GM12878 (cell line): ENCODE results near the gene CLDN15. TPM values are rescaled to one million over a fixed set of nuclear protein-coding genes. Genes with fewer than 3 reads are reported as not detected.
A peak's percentile ranks its signal among the peaks of the same experiment; 100 is the strongest.

Experiments used
- ATAC-seq: fragments of 200-7000 bp; cut with Tn5 transposase; 3 replicates; pipeline ENCODE4 v1.9.1; 2020; ENCODE audit warnings: mild to moderate bottlenecking, moderate library complexity
- BruUV-seq: library from RNA; stranded (reverse); fragments of 400-500 nt; replicated peaks from 2 replicates; lab custom pipeline; 2021; lab: Mats Ljungman, UMichigan
- CTCF ChIA-PET: fragments of 300-600 bp; sonication (Branson Sonifier 250); formaldehyde crosslinking; extraction: SDS; loops from one replicate; lab custom pipeline; 2021; ENCODE audit warnings: inconsistent platforms; lab: Yijun Ruan, JAX
- POLR2A ChIA-PET: fragments of 350-600 bp; formaldehyde crosslinking; extraction: SDS; loops from one replicate; lab custom pipeline; 2021; ENCODE audit warnings: inconsistent platforms; lab: Charles Lee
- RAD21 ChIA-PET: fragments of 300-600 bp; sonication (Branson Sonifier 250); formaldehyde crosslinking; loops from one replicate; lab custom pipeline; 2023; ENCODE audit warnings: antibody characterized with exemption; ENCODE audit not compliant: unreplicated experiment; lab: Charles Lee
- SMC1A ChIA-PET: fragments of 300-600 bp; sonication (Branson Sonifier 250); formaldehyde crosslinking; loops from one replicate; lab custom pipeline; 2023; ENCODE audit not compliant: unreplicated experiment, uncharacterized antibody; lab: Charles Lee
- DNase-seq: peaks from one replicate; pipeline ENCODE4 v3.0.0-alpha.2; 2011; ENCODE audit warnings: low read depth, low spot score
- FAIRE-seq: peaks from 3 replicates; lab custom pipeline; 2011; peaks lifted over from hg19 to GRCh38; lab: Jason Lieb, UNC
- H2AFZ ChIP-seq: 2 replicates; pipeline ENCODE4 v1.6.0; 2011; ENCODE audit warnings: low read depth, low read length, control low read depth; ENCODE audit not compliant: control insufficient read depth
- H3K27ac ChIP-seq: 2 replicates; pipeline ENCODE4 v1.5.1; 2011; ENCODE audit warnings: control low read depth; ENCODE audit not compliant: control insufficient read depth, insufficient read depth
- H3K27me3 ChIP-seq, 2 experiments: replicated peaks in 1 of 2; 2 replicates each; pipeline versions ENCODE4 v1.6.0 to v1.6.1; 2011; ENCODE audit warnings: low read length in 1 of 2; ENCODE audit not compliant: control insufficient read depth in 2 of 2, insufficient read depth in 2 of 2
- H3K36me3 ChIP-seq, 2 experiments: 2 replicates each; pipeline ENCODE4 v1.5.1; 2011; ENCODE audit warnings: low read length in 1 of 2; ENCODE audit not compliant: control insufficient read depth in 2 of 2, insufficient read depth in 2 of 2
- H3K4me1 ChIP-seq: 2 replicates; pipeline ENCODE4 v1.6.1; 2011; ENCODE audit warnings: mild to moderate bottlenecking, low read length, moderate library complexity, mixed read lengths; ENCODE audit not compliant: control insufficient read depth, insufficient read depth
- H3K4me2 ChIP-seq: 2 replicates; pipeline ENCODE4 v1.6.0; 2011; ENCODE audit warnings: control low read depth; ENCODE audit not compliant: control insufficient read depth, insufficient read depth
- H3K4me3 ChIP-seq: fragments of 200-600 bp; sonication (generic); 2 replicates; pipeline ENCODE4 v1.5.1; 2016
- H3K79me2 ChIP-seq: 2 replicates; pipeline ENCODE4 v1.6.0; 2011; ENCODE audit warnings: low read length; ENCODE audit not compliant: control insufficient read depth, insufficient read depth
- H3K9ac ChIP-seq: 2 replicates; pipeline ENCODE4 v1.8.0; 2011; ENCODE audit warnings: low read length, control low read depth, mixed read lengths; ENCODE audit not compliant: control insufficient read depth, insufficient read depth
- H3K9me3 ChIP-seq: replicated peaks from 3 replicates; pipeline ENCODE4 v1.5.1; 2011; ENCODE audit warnings: mild to moderate bottlenecking, low read length; ENCODE audit not compliant: control insufficient read depth, insufficient read depth
- H4K20me1 ChIP-seq: 2 replicates; pipeline ENCODE4 v1.6.0; 2011; ENCODE audit not compliant: control insufficient read depth, insufficient read depth
- EZH2 ChIP-seq: IDR thresholded peaks from 2 replicates; pipeline ENCODE4 v1.6.1; 2012; ENCODE audit warnings: low read depth, mild to moderate bottlenecking, control low read depth, inconsistent platforms, low read length, borderline replicate concordance; ENCODE audit not compliant: control insufficient read depth
- FOXK2 ChIP-seq: fragments of 450-650 bp; IDR thresholded peaks from 2 replicates; pipeline ENCODE4 v1.6.1; 2017; ENCODE audit warnings: mild to moderate bottlenecking, moderate library complexity
- GABPA ChIP-seq: IDR thresholded peaks from 2 replicates; pipeline ENCODE4 v1.6.1; 2014; ENCODE audit warnings: antibody characterized with exemption, low read depth, mild to moderate bottlenecking, inconsistent platforms
- IKZF2 ChIP-seq, 2 experiments: fragments of 450-650 bp; IDR thresholded peaks; 2 replicates each; pipeline ENCODE4 v1.6.1; 2017; ENCODE audit warnings: mild to moderate bottlenecking in 2 of 2, moderate library complexity in 2 of 2
- MYC ChIP-seq: IDR thresholded peaks from 2 replicates; pipeline ENCODE4 v1.6.1; 2011; ENCODE audit warnings: mild to moderate bottlenecking, low read length, moderate library complexity, inconsistent platforms; ENCODE audit not compliant: insufficient read depth, insufficient replicate concordance, insufficient read length, severe bottlenecking
- NRF1 ChIP-seq: conservative IDR thresholded peaks from 2 replicates; pipeline ENCODE4 v1.6.1; 2011; ENCODE audit warnings: mild to moderate bottlenecking, low read depth, low read length, improper control_type of control experiment
- SREBF1 ChIP-seq: IDR thresholded peaks from 2 replicates; pipeline ENCODE4 v1.6.1; 2012; ENCODE audit warnings: mild to moderate bottlenecking, low read length
- TBL1XR1 ChIP-seq: IDR thresholded peaks from 2 replicates; pipeline ENCODE4 v1.6.1; 2012; ENCODE audit warnings: low read depth, low read length, improper control_type of control experiment
- YY1 ChIP-seq: IDR thresholded peaks from 2 replicates; pipeline ENCODE4 v1.6.1; 2011; ENCODE audit warnings: low read depth, mild to moderate bottlenecking, low read length
- ZNF24 ChIP-seq: fragments of 450-650 bp; IDR thresholded peaks from 2 replicates; pipeline ENCODE4 v1.6.1; 2017; ENCODE audit warnings: antibody characterized with exemption, mild to moderate bottlenecking
- ZNF622 ChIP-seq: fragments of 450-650 bp; IDR thresholded peaks from 2 replicates; pipeline ENCODE4 v1.6.1; 2017; ENCODE audit warnings: mild to moderate bottlenecking, inconsistent platforms
- WGBS: methylation state at CpG from one replicate; pipeline ENCODE4 v1.1.6; 2016; ENCODE audit warnings: low lambda C conversion rate; ENCODE audit not compliant: insufficient replicate concordance, insufficient coverage; ENCODE audit errors: missing lambda C conversion rate; 5-methylcytosine and 5-hydroxymethylcytosine counted together
- in situ Hi-C: fragments of 300-500 bp; cut with MboI; formaldehyde crosslinking; loops from 9 replicates; pipeline ENCODE4 v1.14.3; 2018; ENCODE audit warnings: mixed read lengths
- intact Hi-C: fragments of 100-400 bp; cut with micrococcal nuclease; formaldehyde crosslinking; loops from one replicate; pipeline ENCODE4 v1.14.2; 2022; ENCODE audit not compliant: unreplicated experiment
- polyA plus RNA-seq, 11 experiments: library from polyadenylated mRNA; depleted of rRNA in 4 of 11; unstranded in 6 of 11; stranded (reverse) in 5 of 11; fragments of >200 nt; fragmentation: Nextera tagmentation in 4 of 11; fragmentation: Illumina TruSeq in 1 of 11; extraction: Ambion mirVana in 4 of 11; extraction: Trizol in 1 of 11; gene quantifications; 1 replicate in 1 of 11; 2 replicates in 10 of 11; pipeline versions ENCODE4 v1.2.1 to v1.2.3, GENCODE V29; 2011 to 2016; ENCODE audit warnings: inconsistent platforms in 2 of 11, missing spikeins in 2 of 11, low read depth in 1 of 11
- total RNA-seq, 4 experiments: library from RNA; depleted of rRNA in 3 of 4; stranded (reverse); fragments of >200 nt in 3 of 4; fragmentation: Illumina TruSeq in 1 of 4; extraction: Trizol in 1 of 4; gene quantifications; 2 replicates each; pipeline versions ENCODE4 v1.2.1 to v1.2.3, GENCODE V29; 2013 to 2021
- TF ChIP-seq, protein P1 (sequence below): IDR thresholded peaks from 2 replicates; pipeline ENCODE4 v1.6.1; 2012; ENCODE audit warnings: improper control_type of control experiment, low read depth, low read length; ENCODE audit not compliant: insufficient replicate concordance

CLDN15 gene
- total and polyA plus RNA-seq, 10 of the 15 experiments (the other 5 are each of a cell fraction or from before 2014, with no cell fraction given), result 0.47 to 15.0 (median 6.6) TPM

DNA sequence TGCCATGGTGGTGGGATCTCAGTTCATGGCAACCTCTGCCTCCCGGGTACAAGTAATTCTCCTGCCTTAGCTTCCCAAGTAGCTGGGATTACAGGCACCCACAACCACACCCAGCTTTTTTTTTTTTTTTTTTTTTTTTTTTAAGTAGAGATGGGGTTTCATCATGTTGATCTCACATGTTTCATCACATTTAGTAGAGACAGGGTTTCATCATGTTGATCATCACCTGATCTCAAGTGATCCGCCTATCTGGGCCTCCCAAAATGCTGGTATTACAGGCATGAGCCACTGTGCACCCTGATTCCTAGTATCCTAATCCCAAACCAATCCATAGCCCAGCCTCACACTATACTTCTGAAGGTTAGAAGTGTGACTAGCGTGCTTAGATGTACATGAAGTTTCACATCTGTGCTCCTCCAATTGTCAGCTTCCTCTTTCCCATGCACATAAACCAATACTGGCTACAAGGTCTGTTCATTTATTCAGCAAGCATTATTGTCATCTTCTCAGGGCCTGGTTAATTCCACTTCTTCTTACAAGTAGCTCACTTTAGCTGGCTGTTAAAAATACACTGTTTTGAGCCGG lies 50.7 kb downstream of the CLDN15 start:
- FAIRE-seq, result no peak
- TF ChIP-seq ZNF24 (peak; percentile 86), FOXK2 (no peak), SREBF1 (no peak), IKZF2 (IDR thresholded peaks at IDR 0.05) (0 out of 4 replicates have a peak, but pooled peaks of 1 of the 2 experiments have one; percentile 9)
- WGBS, result 21% methylated on average over 4 of the region's 4 CpGs
- Histone ChIP-seq H3K4me3 (no peak overlapping the region), H2AFZ (no peak overlapping the region), H3K9me3 (no peaks in the 10 kb centered on the region), H3K79me2 (no peaks in the 10 kb centered on the region), H3K27ac (no peak overlapping the region), H3K9ac (no peak overlapping the region), H4K20me1 (no peaks in the 10 kb centered on the region), H3K4me2 (no peak overlapping the region), H3K4me1 (no peaks in the 10 kb centered on the region), H3K27me3 (no peaks in the 10 kb centered on the region; a peak in 1 of 4 replicates), H3K36me3 (no peaks in the 10 kb centered on the region)
- ChIA-PET RAD21 (interaction anchor here (1.4 kb wide), 1 partner anchor 43 kb away, joined by 4 read pairs; no protein-coding TSS in a partner anchor), SMC1A (interaction anchor here (1.0 to 1.4 kb wide), 2 partner anchors 43 to 96 kb away, joined by 3 to 4 read pairs; no protein-coding TSS in a partner anchor), CTCF (interaction anchor here (0.6 to 2.1 kb wide), 2 partner anchors 43 to 44 kb away, joined by 3 to 12 read pairs; no protein-coding TSS in a partner anchor), POLR2A (interaction anchor here (0.5 to 1.0 kb wide), 3 partner anchors 9 to 245 kb away, joined by 3 to 4 read pairs (median 3); no protein-coding TSS in a partner anchor)
- DNase-seq, result no peak
- intact Hi-C loops, result no loop called here
- ATAC-seq, result no peak
- no TSS peak for BruUV-seq
- in situ Hi-C loops, result no loop called here

DNA sequence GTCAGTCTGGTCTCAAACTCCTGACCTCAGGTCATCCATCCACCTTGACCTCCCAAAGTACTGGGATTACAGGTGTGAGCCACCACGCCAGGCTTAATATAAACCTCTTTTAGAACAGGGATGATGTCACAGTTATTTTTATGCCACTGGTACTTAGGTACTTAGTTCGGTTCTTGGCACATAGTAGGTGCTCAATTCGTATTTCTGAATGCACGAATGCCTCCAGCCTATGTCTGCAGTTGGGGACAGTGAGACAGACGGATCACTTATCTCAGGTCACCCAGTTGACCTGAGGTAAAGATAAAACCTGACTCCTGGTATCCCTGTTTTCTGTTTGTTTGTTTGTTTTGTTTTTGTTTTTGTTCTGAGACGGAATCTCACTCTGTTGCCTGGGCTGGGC lies 51.4 kb downstream of the CLDN15 start:
- RAD21 ChIA-PET, result interaction anchor here (1.4 kb wide), 1 partner anchor 42 kb away, joined by 4 read pairs; no protein-coding TSS in a partner anchor
- Histone ChIP-seq H3K27ac (no peak overlapping the region), H2AFZ (no peak overlapping the region; the same call in 1 of the 2 replicates), H3K9me3 (no peaks in the 10 kb centered on the region), H4K20me1 (no peaks in the 10 kb centered on the region), H3K27me3 (no peaks in the 10 kb centered on the region; a peak in 1 of 4 replicates), H3K36me3 (no peaks in the 10 kb centered on the region), H3K4me1 (no peaks in the 10 kb centered on the region), H3K4me2 (no peak overlapping the region), H3K9ac (no peak overlapping the region), H3K4me3 (no peak overlapping the region), H3K79me2 (no peaks in the 10 kb centered on the region)
- intact Hi-C loops (no loop called here), in situ Hi-C loops (no loop called here)
- 22% methylated on average over 6 of the region's 6 CpGs for WGBS
- DNase-seq (no peak), ATAC-seq (no peak), FAIRE-seq (no peak)
- CTCF ChIA-PET, result interaction anchor here (2.1 kb wide), 1 partner anchor 42 kb away, joined by 12 read pairs; no protein-coding TSS in a partner anchor
- POLR2A ChIA-PET, result interaction anchor here (0.6 to 0.7 kb wide), 3 partner anchors 8 to 195 kb away, joined by 3 to 10 read pairs (median 3); no protein-coding TSS in a partner anchor
- no TSS peak for BruUV-seq
- SMC1A ChIA-PET, result interaction anchor here (1.4 kb wide), 1 partner anchor 97 kb away, joined by 4 read pairs; no protein-coding TSS in a partner anchor
- no peak for TF ChIP-seq EZH2
- TF ChIP-seq, protein P1, sequence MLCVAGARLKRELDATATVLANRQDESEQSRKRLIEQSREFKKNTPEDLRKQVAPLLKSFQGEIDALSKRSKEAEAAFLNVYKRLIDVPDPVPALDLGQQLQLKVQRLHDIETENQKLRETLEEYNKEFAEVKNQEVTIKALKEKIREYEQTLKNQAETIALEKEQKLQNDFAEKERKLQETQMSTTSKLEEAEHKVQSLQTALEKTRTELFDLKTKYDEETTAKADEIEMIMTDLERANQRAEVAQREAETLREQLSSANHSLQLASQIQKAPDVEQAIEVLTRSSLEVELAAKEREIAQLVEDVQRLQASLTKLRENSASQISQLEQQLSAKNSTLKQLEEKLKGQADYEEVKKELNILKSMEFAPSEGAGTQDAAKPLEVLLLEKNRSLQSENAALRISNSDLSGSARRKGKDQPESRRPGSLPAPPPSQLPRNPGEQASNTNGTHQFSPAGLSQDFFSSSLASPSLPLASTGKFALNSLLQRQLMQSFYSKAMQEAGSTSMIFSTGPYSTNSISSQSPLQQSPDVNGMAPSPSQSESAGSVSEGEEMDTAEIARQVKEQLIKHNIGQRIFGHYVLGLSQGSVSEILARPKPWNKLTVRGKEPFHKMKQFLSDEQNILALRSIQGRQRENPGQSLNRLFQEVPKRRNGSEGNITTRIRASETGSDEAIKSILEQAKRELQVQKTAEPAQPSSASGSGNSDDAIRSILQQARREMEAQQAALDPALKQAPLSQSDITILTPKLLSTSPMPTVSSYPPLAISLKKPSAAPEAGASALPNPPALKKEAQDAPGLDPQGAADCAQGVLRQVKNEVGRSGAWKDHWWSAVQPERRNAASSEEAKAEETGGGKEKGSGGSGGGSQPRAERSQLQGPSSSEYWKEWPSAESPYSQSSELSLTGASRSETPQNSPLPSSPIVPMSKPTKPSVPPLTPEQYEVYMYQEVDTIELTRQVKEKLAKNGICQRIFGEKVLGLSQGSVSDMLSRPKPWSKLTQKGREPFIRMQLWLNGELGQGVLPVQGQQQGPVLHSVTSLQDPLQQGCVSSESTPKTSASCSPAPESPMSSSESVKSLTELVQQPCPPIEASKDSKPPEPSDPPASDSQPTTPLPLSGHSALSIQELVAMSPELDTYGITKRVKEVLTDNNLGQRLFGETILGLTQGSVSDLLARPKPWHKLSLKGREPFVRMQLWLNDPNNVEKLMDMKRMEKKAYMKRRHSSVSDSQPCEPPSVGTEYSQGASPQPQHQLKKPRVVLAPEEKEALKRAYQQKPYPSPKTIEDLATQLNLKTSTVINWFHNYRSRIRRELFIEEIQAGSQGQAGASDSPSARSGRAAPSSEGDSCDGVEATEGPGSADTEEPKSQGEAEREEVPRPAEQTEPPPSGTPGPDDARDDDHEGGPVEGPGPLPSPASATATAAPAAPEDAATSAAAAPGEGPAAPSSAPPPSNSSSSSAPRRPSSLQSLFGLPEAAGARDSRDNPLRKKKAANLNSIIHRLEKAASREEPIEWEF, result no peak
- TF ChIP-seq GABPA, result no peak
- no peak for TF ChIP-seq TBL1XR1
- TF ChIP-seq MYC, result no peak
- TF ChIP-seq ZNF622, result no peak
- TF ChIP-seq YY1, result no peak
- no peak for TF ChIP-seq NRF1
